GM19452 (cell line): ENCODE measurements around the gene HNRNPCL1.
"Not testable (repeated sequence)": the region's sequence is repeated elsewhere in the genome, so short reads cannot be mapped to it uniquely, and the experiment has no call there.

Experiments used
- ATAC-seq: cut with Tn5 transposase; IDR thresholded peaks from one replicate; pipeline ENCODE4 v1.9.1; 2021; ENCODE audit not compliant: unreplicated experiment

The HNRNPCL1 gene

GRCh38 chr1:12848620-12849019 is at the start of gene HNRNPCL1:
Gene HNRNPCL1 (minus strand): TSS chr1:12848720. CDS start chr1:12848289, 431 bp downstream.
- not testable (repeated sequence) for ATAC-seq

GRCh38 chr1:12898170-12898569 is 49.6 kb upstream of the HNRNPCL1 start, which contains the start of gene PRAMEF10:
Gene PRAMEF10 (minus strand): TSS chr1:12898270. CDS start chr1:12895847, 2,423 bp downstream.
- ATAC-seq: not testable (repeated sequence)

- not testable (repeated sequence) for ATAC-seq
Observed at GRCh38 chr1:12886101-12886500, 37.6 kb upstream of the HNRNPCL1 start, which contains the start of gene PRAMEF4. Gene PRAMEF4 (minus strand): TSS chr1:12886201. CDS start chr1:12883394, 2,807 bp downstream.

GRCh38 chr1:12878453-12878852 is 29.9 kb upstream of the HNRNPCL1 start:
- not testable (repeated sequence) for ATAC-seq

- ATAC-seq: not testable (repeated sequence)
Observed at GRCh38 chr1:12863131-12863880, 14.8 kb upstream of the HNRNPCL1 start.

- ATAC-seq: not testable (repeated sequence)
Observed at GRCh38 chr1:12856786-12857185, 8.3 kb upstream of the HNRNPCL1 start, which contains the start of gene PRAMEF2. Gene PRAMEF2 (plus strand): TSS chr1:12857086. CDS start chr1:12859010, 1,924 bp downstream.

GRCh38 chr1:12851779-12852178 is 3.3 kb upstream of the HNRNPCL1 start:
- ATAC-seq: no peak

- ATAC-seq: not testable (repeated sequence)
Observed at GRCh38 chr1:12833251-12833650, 15.3 kb downstream of the HNRNPCL1 start.

GRCh38 chr1:12831310-12831709 is 17.2 kb downstream of the HNRNPCL1 start, which contains the start of gene PRAMEF11:
Gene PRAMEF11 (minus strand): TSS chr1:12831410. CDS start chr1:12828789, 2,621 bp downstream.
- not testable (repeated sequence) for ATAC-seq

GRCh38 chr1:12819061-12819460 is 29.5 kb downstream of the HNRNPCL1 start:
- ATAC-seq: not testable (repeated sequence)

- no peak for ATAC-seq
Observed at GRCh38 chr1:12811409-12811784, 37.1 kb downstream of the HNRNPCL1 start.

GRCh38 chr1:12810691-12811408 is 37.7 kb downstream of the HNRNPCL1 start:
- ATAC-seq: no peak

GRCh38 chr1:12809933-12810332 is 38.6 kb downstream of the HNRNPCL1 start:
- ATAC-seq: no peak

- no peak for ATAC-seq
Observed at GRCh38 chr1:12799730-12800129, 48.8 kb downstream of the HNRNPCL1 start.

GRCh38 chr1:12798911-12799310 is 49.6 kb downstream of the HNRNPCL1 start:
- no peak for ATAC-seq
